ENCODE data around the gene MAP3K19. TPM values are rescaled to one million over a fixed set of nuclear protein-coding genes. Genes with fewer than 3 reads are reported as not detected.

Gene MAP3K19
- total RNA-seq, 1 donor from 2014 or later: not detected

- no peaks in the 10 kb centered on the region for H3K36me3 ChIP-seq (ENCODE audit: control insufficient read depth, insufficient read depth, low read length)
- H3K4me3 ChIP-seq (ENCODE audit: low read depth, low read length): no peak overlapping the region
- DNase-seq (ENCODE audit: low read depth): peak; percentile 45
- no peak for FAIRE-seq
- no peak for TF ChIP-seq CTCF (IDR thresholded peaks at IDR 0.05; ENCODE audit: insufficient read depth, low read length, severe bottlenecking)
- no peaks in the 10 kb centered on the region for H3K27me3 ChIP-seq (ENCODE audit: control insufficient read depth, insufficient read depth, low read length)
These were observed 16.4 kb downstream of the MAP3K19 start for GRCh38 chr2:135030826-135031225.

- TF ChIP-seq CTCF (IDR thresholded peaks at IDR 0.05; ENCODE audit: insufficient read depth, low read length, severe bottlenecking): no peak
- H3K36me3 ChIP-seq (ENCODE audit: control insufficient read depth, insufficient read depth, low read length): no peaks in the 10 kb centered on the region
- FAIRE-seq (no peak), DNase-seq (ENCODE audit: low read depth) (no peak)
- no peaks in the 10 kb centered on the region for H3K27me3 ChIP-seq (ENCODE audit: control insufficient read depth, insufficient read depth, low read length)
- no peak overlapping the region for H3K4me3 ChIP-seq (ENCODE audit: low read depth, low read length)
These were observed 17.6 kb downstream of the MAP3K19 start for GRCh38 chr2:135029481-135030134.

GRCh38 chr2:135023886-135024485 is 23.3 kb downstream of the MAP3K19 start:
- FAIRE-seq (no peak), DNase-seq (ENCODE audit: low read depth) (no peak)
- TF ChIP-seq CTCF (IDR thresholded peaks at IDR 0.05; ENCODE audit: insufficient read depth, low read length, severe bottlenecking): no peak
- H3K27me3 ChIP-seq (ENCODE audit: control insufficient read depth, insufficient read depth, low read length): no peaks in the 10 kb centered on the region
- H3K4me3 ChIP-seq (ENCODE audit: low read depth, low read length): no peak overlapping the region
- no peaks in the 10 kb centered on the region for H3K36me3 ChIP-seq (ENCODE audit: control insufficient read depth, insufficient read depth, low read length)

GRCh38 chr2:135022952-135023880 is 24.0 kb downstream of the MAP3K19 start:
- FAIRE-seq (no peak), DNase-seq (ENCODE audit: low read depth) (no peak)
- no peak for TF ChIP-seq CTCF (IDR thresholded peaks at IDR 0.05; ENCODE audit: insufficient read depth, low read length, severe bottlenecking)
- H3K4me3 ChIP-seq (ENCODE audit: low read depth, low read length): no peak overlapping the region
- no peaks in the 10 kb centered on the region for H3K36me3 ChIP-seq (ENCODE audit: control insufficient read depth, insufficient read depth, low read length)
- no peaks in the 10 kb centered on the region for H3K27me3 ChIP-seq (ENCODE audit: control insufficient read depth, insufficient read depth, low read length)

- H3K27me3 ChIP-seq (ENCODE audit: control insufficient read depth, insufficient read depth, low read length): no peaks in the 10 kb centered on the region
- DNase-seq (ENCODE audit: low read depth) (no peak), FAIRE-seq (no peak)
- H3K4me3 ChIP-seq (ENCODE audit: low read depth, low read length): no peak overlapping the region
- H3K36me3 ChIP-seq (ENCODE audit: control insufficient read depth, insufficient read depth, low read length): no peaks in the 10 kb centered on the region
- TF ChIP-seq CTCF (IDR thresholded peaks at IDR 0.05; ENCODE audit: insufficient read depth, low read length, severe bottlenecking): no peak
These were observed 25.6 kb downstream of the MAP3K19 start for GRCh38 chr2:135021618-135022017.
